ENCODE measurements around the gene CDON. TPM values are rescaled to one million over a fixed set of nuclear protein-coding genes. Genes with fewer than 3 reads are reported as not detected.
A peak's percentile ranks its signal among the peaks of the same experiment; 100 is the strongest.

CDON gene
- total and polyA plus RNA-seq, 7 experiments from 2014 or later = 0.24 to 4.8 (median 2.1) TPM

- Mint-ChIP-seq H3K9me3 (no peaks in the 10 kb centered on the region), H3K4me1 (peaks cover 0 to 2% (median 0%) of the 10 kb centered on the region in 7 donors), H3K4me3 (no peak overlapping the region), H3K27me3 (peaks cover 0 to 12% (median 0%) of the 10 kb centered on the region in 5 donors), H3K36me3 (no peaks in the 10 kb centered on the region), H3K27ac (no peak overlapping the region)
- H3K9me3 ChIP-seq (ENCODE audit: control insufficient read depth in 2 of 3, low read length in 3 of 3) = no peaks in the 10 kb centered on the region
- H3K4me3 ChIP-seq (ENCODE audit: low read length) = no peak overlapping the region
- POLR2A ChIA-PET = no interaction called here
- H3K27me3 ChIP-seq (ENCODE audit: control insufficient read depth in 2 of 2, insufficient read depth in 2 of 2, low read length in 2 of 2) = no peaks in the 10 kb centered on the region
- ATAC-seq (no peak), DNase-seq (no peak)
- H3K27ac ChIP-seq (ENCODE audit: low read depth, low read length) = no peak overlapping the region
- H3K4me1 ChIP-seq (ENCODE audit: control insufficient read depth in 2 of 2, insufficient read depth in 2 of 2, low read length in 2 of 2) = no peaks in the 10 kb centered on the region
- intact Hi-C loops (cut with micrococcal nuclease) = no loop called here
- CTCF ChIA-PET = no interaction called here
- H3K36me3 ChIP-seq (ENCODE audit: control insufficient read depth in 2 of 3, insufficient read depth in 3 of 3, low read length in 3 of 3) = no peaks in the 10 kb centered on the region
Measured at GRCh38 chr11:126076641-126077040, 14.0 kb upstream of the CDON start.

DNA sequence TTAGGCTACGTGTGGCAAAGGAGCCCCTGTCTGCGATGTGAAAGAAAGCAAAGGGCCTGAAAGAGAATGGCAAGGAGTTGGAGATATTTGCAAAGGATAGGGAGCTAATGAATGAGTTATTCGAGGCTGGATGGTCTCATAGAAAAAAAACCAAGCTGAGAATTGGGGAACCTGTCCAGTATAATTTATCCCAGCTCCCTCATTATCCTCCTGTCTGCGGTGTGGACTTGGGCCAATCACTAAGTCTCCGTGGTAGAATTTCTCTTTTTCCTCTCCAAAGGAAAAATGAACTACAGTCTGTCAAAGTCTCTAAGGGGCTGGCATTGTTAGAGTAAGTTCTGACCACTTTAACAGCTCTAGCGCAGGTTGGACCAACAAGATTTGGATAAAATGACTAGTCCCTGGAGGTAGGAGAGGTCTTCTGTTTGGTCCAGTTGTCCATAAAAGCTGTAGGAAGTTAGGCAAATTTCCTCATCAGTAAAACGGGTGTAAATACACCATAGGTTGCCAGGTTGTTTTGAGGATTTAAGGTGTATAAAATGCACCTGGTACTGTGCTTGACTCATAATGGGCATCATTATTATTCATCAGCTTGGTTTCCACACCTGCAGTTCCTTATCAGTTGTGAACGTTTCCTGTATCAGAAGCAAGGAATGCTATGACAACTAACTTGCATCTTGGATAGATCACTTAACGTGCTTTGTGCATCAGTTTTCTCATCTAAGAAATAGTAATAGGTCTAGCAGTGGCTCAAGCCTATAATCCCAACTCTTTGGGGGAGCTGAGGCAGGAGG, 10.3 kb upstream of the CDON start:
- peaks cover 0 to 24% (median 0%) of the 10 kb centered on the region in 5 donors for H3K27me3 Mint-ChIP-seq
- ATAC-seq (no peak), DNase-seq (no peak)
- no peaks in the 10 kb centered on the region for H3K27me3 ChIP-seq (ENCODE audit: control insufficient read depth in 2 of 2, insufficient read depth in 2 of 2, low read length in 2 of 2)
- no peak overlapping the region for H3K27ac Mint-ChIP-seq
- ChIA-PET CTCF (no interaction called here), POLR2A (interaction anchor here (1.0 kb wide), 1 partner anchor 11 kb away, joined by 3 read pairs; no protein-coding TSS in a partner anchor)
- no peaks in the 10 kb centered on the region for H3K36me3 Mint-ChIP-seq
- intact Hi-C loops (cut with micrococcal nuclease) = no loop called here
- no peaks in the 10 kb centered on the region for H3K36me3 ChIP-seq (ENCODE audit: control insufficient read depth in 2 of 3, insufficient read depth in 3 of 3, low read length in 3 of 3)
- no peaks in the 10 kb centered on the region for H3K9me3 Mint-ChIP-seq
- H3K27ac ChIP-seq (ENCODE audit: low read depth, low read length) = no peak overlapping the region
- no peaks in the 10 kb centered on the region for H3K9me3 ChIP-seq (ENCODE audit: control insufficient read depth in 2 of 3, low read length in 3 of 3)
- H3K4me1 Mint-ChIP-seq = peaks cover 0 to 5% (median 0%) of the 10 kb centered on the region in 7 donors
- no peak overlapping the region for H3K4me3 ChIP-seq (ENCODE audit: low read length)
- H3K4me3 Mint-ChIP-seq = no peak overlapping the region
- no peaks in the 10 kb centered on the region for H3K4me1 ChIP-seq (ENCODE audit: control insufficient read depth in 2 of 2, insufficient read depth in 2 of 2, low read length in 2 of 2)

DNA sequence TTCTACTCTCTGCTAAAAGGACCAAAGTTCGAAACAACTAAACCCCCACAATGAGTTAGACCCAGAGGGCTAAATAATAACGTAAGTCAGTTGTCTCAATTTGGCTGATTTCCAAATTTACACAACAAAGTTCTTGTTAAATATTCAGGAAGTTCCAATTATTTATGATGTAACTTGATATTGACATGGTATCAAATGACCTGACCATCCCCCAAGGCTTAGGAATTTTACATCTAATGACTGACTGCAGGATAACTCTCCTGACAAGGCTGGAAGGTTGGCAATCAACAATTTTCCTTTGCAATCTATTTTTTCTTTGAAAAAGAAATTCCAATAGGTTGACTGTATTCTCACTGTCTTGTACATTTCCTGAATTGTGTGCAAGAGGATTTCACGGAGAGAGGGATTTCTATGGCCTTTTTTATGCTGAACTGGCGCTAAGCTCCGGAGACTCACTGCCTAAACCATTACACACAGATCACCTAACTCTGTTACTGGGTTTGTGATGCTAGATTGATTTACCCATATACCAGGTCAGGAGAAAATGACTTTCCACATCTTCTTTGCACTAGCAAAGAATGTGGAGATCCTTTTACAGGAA, 9.6 kb upstream of the CDON start:
- H3K4me1 Mint-ChIP-seq = peaks cover 0 to 5% (median 0%) of the 10 kb centered on the region in 7 donors
- H3K4me3 Mint-ChIP-seq = no peak overlapping the region
- ChIA-PET POLR2A (interaction anchor here (1.0 kb wide), 1 partner anchor 12 kb away, joined by 3 read pairs; no protein-coding TSS in a partner anchor), CTCF (no interaction called here)
- intact Hi-C loops (cut with micrococcal nuclease) = no loop called here
- H3K4me3 ChIP-seq (ENCODE audit: low read length) = no peak overlapping the region
- no peaks in the 10 kb centered on the region for H3K27me3 ChIP-seq (ENCODE audit: control insufficient read depth in 2 of 2, insufficient read depth in 2 of 2, low read length in 2 of 2)
- H3K9me3 Mint-ChIP-seq = no peaks in the 10 kb centered on the region
- no peaks in the 10 kb centered on the region for H3K36me3 ChIP-seq (ENCODE audit: control insufficient read depth in 2 of 3, insufficient read depth in 3 of 3, low read length in 3 of 3)
- H3K27ac ChIP-seq (ENCODE audit: low read depth, low read length) = no peak overlapping the region
- no peak for DNase-seq
- H3K4me1 ChIP-seq (ENCODE audit: control insufficient read depth in 2 of 2, insufficient read depth in 2 of 2, low read length in 2 of 2) = no peaks in the 10 kb centered on the region
- H3K9me3 ChIP-seq (ENCODE audit: control insufficient read depth in 2 of 3, low read length in 3 of 3) = no peaks in the 10 kb centered on the region
- H3K27me3 Mint-ChIP-seq = peaks cover 0 to 26% (median 0%) of the 10 kb centered on the region in 5 donors
- H3K27ac Mint-ChIP-seq = no peak overlapping the region
- H3K36me3 Mint-ChIP-seq = no peaks in the 10 kb centered on the region
- no peak for ATAC-seq

DNA sequence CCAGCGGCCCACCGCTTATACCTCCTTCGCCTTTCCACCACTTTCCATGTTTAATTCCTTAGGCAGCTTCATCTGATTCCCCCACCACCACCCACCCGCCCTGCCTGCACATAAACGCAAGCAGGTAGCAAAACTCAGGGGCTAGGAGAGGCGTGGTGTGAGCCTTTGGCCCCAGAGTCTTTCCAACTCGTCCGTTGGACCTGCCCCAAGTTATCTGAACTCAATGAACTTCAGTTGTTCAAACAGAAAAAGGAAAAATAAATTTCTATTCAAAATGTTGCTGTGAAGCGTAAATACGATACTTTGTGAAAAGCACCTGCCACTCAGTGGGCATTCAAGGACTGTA, 814 bp upstream of the CDON start:
- ChIA-PET POLR2A (interaction anchor here (1.7 to 4.6 kb wide), 2 partner anchors 20 to 148 kb away, joined by 8 to 21 read pairs; partner anchors contain the start of genes FAM118B and RPUSD4), CTCF (interaction anchor here (1.1 kb wide), 1 partner anchor 20 kb away, joined by 3 read pairs; no protein-coding TSS in a partner anchor)
- Mint-ChIP-seq H3K36me3 (no peaks in the 10 kb centered on the region), H3K9me3 (no peaks in the 10 kb centered on the region), H3K4me3 (peak overlapping the region; percentile 79 to 93 (median 92)), H3K4me1 (peaks cover 5 to 17% (median 11%) of the 10 kb centered on the region in 7 donors), H3K27me3 (peaks cover 0 to 52% (median 5%) of the 10 kb centered on the region in 5 donors), H3K27ac (peak overlapping the region in 7 of 9 donors; percentile 79 to 98 (median 97))
- Histone ChIP-seq H3K4me1 (ENCODE audit: control insufficient read depth in 2 of 2, insufficient read depth in 2 of 2, low read length in 2 of 2) (peaks cover 4 to 5% of the 10 kb centered on the region in 2 donors), H3K27me3 (ENCODE audit: control insufficient read depth in 2 of 2, insufficient read depth in 2 of 2, low read length in 2 of 2) (no peaks in the 10 kb centered on the region), H3K4me3 (ENCODE audit: low read length) (peak overlapping the region; percentile 22), H3K9me3 (ENCODE audit: control insufficient read depth in 2 of 3, low read length in 3 of 3) (no peaks in the 10 kb centered on the region), H3K27ac (ENCODE audit: low read depth, low read length) (peak overlapping the region; percentile 76), H3K36me3 (ENCODE audit: control insufficient read depth in 2 of 3, insufficient read depth in 3 of 3, low read length in 3 of 3) (no peaks in the 10 kb centered on the region)
- intact Hi-C loops (cut with micrococcal nuclease) = loop anchor here (1.0 to 5.0 kb wide), 16 partner anchors 21 to 1441 kb away; partner anchors contain the start of genes FAM118B (in 2 of the 2), HYLS1 (in 2 of the 2), PUS3 (in 2 of the 2) and RPUSD4 (in 2 of the 2)
- no peak for DNase-seq
- no peak for ATAC-seq

GRCh38 chr11:126061707-126062678, 673 bp downstream of the CDON start:
- Mint-ChIP-seq H3K9me3 (no peaks in the 10 kb centered on the region), H3K27me3 (peaks cover 0 to 62% (median 5%) of the 10 kb centered on the region in 5 donors), H3K27ac (peak overlapping the region; percentile 27 to 82 (median 65)), H3K36me3 (no peaks in the 10 kb centered on the region), H3K4me1 (peaks cover 5 to 17% (median 7%) of the 10 kb centered on the region in 7 donors), H3K4me3 (peak overlapping the region; percentile 73 to 92 (median 88))
- no peak for ATAC-seq
- Histone ChIP-seq H3K4me1 (ENCODE audit: control insufficient read depth in 2 of 2, insufficient read depth in 2 of 2, low read length in 2 of 2) (peaks cover 4 to 5% of the 10 kb centered on the region in 2 donors), H3K9me3 (ENCODE audit: control insufficient read depth in 2 of 3, low read length in 3 of 3) (no peaks in the 10 kb centered on the region), H3K27ac (ENCODE audit: low read depth, low read length) (peak overlapping the region; percentile 76), H3K36me3 (ENCODE audit: control insufficient read depth in 2 of 3, insufficient read depth in 3 of 3, low read length in 3 of 3) (no peaks in the 10 kb centered on the region), H3K27me3 (ENCODE audit: control insufficient read depth in 2 of 2, insufficient read depth in 2 of 2, low read length in 2 of 2) (no peaks in the 10 kb centered on the region), H3K4me3 (ENCODE audit: low read length) (peak overlapping the region; percentile 83)
- POLR2A ChIA-PET = interaction anchor here (0.6 to 4.6 kb wide), 2 partner anchors 21 to 457 kb away, joined by 3 to 21 read pairs; no protein-coding TSS in a partner anchor
- CTCF ChIA-PET = interaction anchor here (1.7 kb wide), 1 partner anchor 22 kb away, joined by 5 read pairs; no protein-coding TSS in a partner anchor
- intact Hi-C loops (cut with micrococcal nuclease) = loop anchor here (1.0 to 5.0 kb wide), 10 partner anchors 120 to 1440 kb away; partner anchors contain the start of genes TIRAP (in 2 of the 2), TMEM218 (in 2 of the 2), CCDC15 (in 1 of the 2) and CHEK1 (in 1 of the 2)
- DNase-seq = peak in 2 of 9 donors; percentile 25 to 39

Measured in naive thymus-derived CD4-positive, alpha-beta T cell (primary cell).